ENCODE results near the gene ZNF316.

The ZNF316 gene

DNA sequence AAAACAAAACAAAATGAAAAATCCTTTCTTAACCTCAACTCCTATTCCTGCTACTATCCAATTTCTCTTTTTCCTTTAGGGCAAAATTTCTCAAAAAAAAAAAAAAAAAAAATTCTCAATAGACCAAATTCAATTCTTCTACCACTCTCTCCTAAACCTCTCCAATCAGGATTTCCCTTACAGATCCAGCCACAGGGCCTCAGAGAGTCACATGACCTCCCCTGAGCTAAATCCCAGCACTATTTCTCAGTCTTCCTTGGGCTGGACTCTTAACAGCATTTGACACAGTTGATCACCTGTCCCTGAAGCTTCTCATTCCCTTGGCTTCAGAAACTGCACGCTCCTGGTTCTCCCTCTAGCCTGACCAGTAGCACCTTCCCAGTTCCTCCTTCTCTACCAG, 64.7 kb downstream of the ZNF316 start:
- DNase-seq: no peak
